Activated B cell treated with CpG ODN at 0.5 μM for 24 hours (primary cell): Measurements from ENCODE around the gene ZSCAN4. TPM values are rescaled to one million over a fixed set of nuclear protein-coding genes. Genes with fewer than 3 reads are reported as not detected.

ENCODE experiments used
- ATAC-seq: fragments of 200-7000 bp; cut with Tn5 transposase; one replicate; pipeline ENCODE4 v1.10.0; 2021; ENCODE audit warnings: low read depth, mild to moderate bottlenecking, moderate library complexity
- CTCF ChIA-PET: fragments of 350-600 bp; sonication (Branson Sonifier 250); formaldehyde crosslinking; loops from one replicate; lab custom pipeline; 2021; ENCODE audit warnings: antibody characterized with exemption; lab: Charles Lee
- POLR2A ChIA-PET: fragments of 350-600 bp; sonication (Branson Sonifier 250); formaldehyde crosslinking; loops from one replicate; lab custom pipeline; 2021; ENCODE audit warnings: antibody characterized with exemption; lab: Charles Lee
- DNase-seq: peaks from one replicate; pipeline ENCODE4 v3.0.0; 2022
- H3K27ac Mint-ChIP-seq: one replicate; pipeline ENCODE4 v1.8.0; 2020; ENCODE audit warnings: mixed read lengths
- H3K27me3 Mint-ChIP-seq: one replicate; pipeline ENCODE4 v1.8.0; 2021; ENCODE audit warnings: mixed read lengths
- H3K36me3 Mint-ChIP-seq: one replicate; pipeline ENCODE4 v1.8.0; 2021; ENCODE audit warnings: low read depth, mixed read lengths
- H3K4me1 Mint-ChIP-seq: one replicate; pipeline ENCODE4 v1.8.0; 2021; ENCODE audit warnings: mixed read lengths
- H3K4me3 Mint-ChIP-seq: one replicate; pipeline ENCODE4 v1.8.0; 2020; ENCODE audit warnings: mild to moderate bottlenecking, mixed read lengths
- H3K9me3 Mint-ChIP-seq: one replicate; pipeline ENCODE4 v1.8.0; 2020; ENCODE audit warnings: mixed read lengths
- CTCF ChIP-seq: fragments of 200-600 bp; IDR thresholded peaks from one replicate; pipeline ENCODE4 v1.8.0; 2022; ENCODE audit warnings: antibody characterized with exemption, mild to moderate bottlenecking
- intact Hi-C: fragments of 100-400 bp; cut with micrococcal nuclease; formaldehyde crosslinking; loops from one replicate; pipeline ENCODE4 v1.15.1; 2024
- total RNA-seq: library from RNA; stranded (reverse); gene quantifications from 2 replicates; pipeline ENCODE4 v1.2.3, GENCODE V29; 2022

ZSCAN4 gene
- total RNA-seq, 1 donor from 2014 or later, result not detected

- H3K36me3 Mint-ChIP-seq, result peaks cover 6% of the 10 kb centered on the region
- no peak overlapping the region for H3K27ac Mint-ChIP-seq
- no peak overlapping the region for H3K4me3 Mint-ChIP-seq
- TF ChIP-seq CTCF, result no peak
- POLR2A ChIA-PET, result no interaction called here
- intact Hi-C loops, result no loop called here
- DNase-seq (no peak), ATAC-seq (no peak)
- H3K4me1 Mint-ChIP-seq, result no peaks in the 10 kb centered on the region
- peaks cover 17% of the 10 kb centered on the region for H3K27me3 Mint-ChIP-seq
- peaks cover 5% of the 10 kb centered on the region for H3K9me3 Mint-ChIP-seq
- CTCF ChIA-PET, result no interaction called here
Observed at GRCh38 chr19:57648331-57649003, 20.3 kb upstream of the ZSCAN4 start.

GRCh38 chr19:57651654-57651996 is 17.1 kb upstream of the ZSCAN4 start:
- intact Hi-C loops, result no loop called here
- Mint-ChIP-seq H3K27ac (no peak overlapping the region), H3K9me3 (peaks cover 11% of the 10 kb centered on the region), H3K4me3 (no peak overlapping the region), H3K36me3 (peaks cover 2% of the 10 kb centered on the region), H3K27me3 (peaks cover 44% of the 10 kb centered on the region), H3K4me1 (no peaks in the 10 kb centered on the region)
- no peak for TF ChIP-seq CTCF
- ChIA-PET CTCF (no interaction called here), POLR2A (no interaction called here)
- DNase-seq (no peak), ATAC-seq (no peak)

GRCh38 chr19:57653689-57654088 is 15.0 kb upstream of the ZSCAN4 start:
- POLR2A ChIA-PET, result no interaction called here
- Mint-ChIP-seq H3K27ac (no peak overlapping the region), H3K36me3 (peaks cover 2% of the 10 kb centered on the region), H3K27me3 (peaks cover 48% of the 10 kb centered on the region), H3K4me3 (no peak overlapping the region), H3K4me1 (no peaks in the 10 kb centered on the region), H3K9me3 (peaks cover 11% of the 10 kb centered on the region)
- CTCF ChIA-PET, result no interaction called here
- intact Hi-C loops, result no loop called here
- ATAC-seq (no peak), DNase-seq (no peak)
- no peak for TF ChIP-seq CTCF

GRCh38 chr19:57655443-57655842 is 13.3 kb upstream of the ZSCAN4 start:
- POLR2A ChIA-PET, result no interaction called here
- intact Hi-C loops, result no loop called here
- ATAC-seq, result no peak
- Mint-ChIP-seq H3K4me1 (no peaks in the 10 kb centered on the region), H3K27me3 (peaks cover 53% of the 10 kb centered on the region), H3K27ac (no peak overlapping the region), H3K9me3 (peaks cover 9% of the 10 kb centered on the region), H3K4me3 (no peak overlapping the region), H3K36me3 (peaks cover 2% of the 10 kb centered on the region)
- no peak for DNase-seq
- CTCF ChIA-PET, result no interaction called here
- no peak for TF ChIP-seq CTCF

- DNase-seq, result no peak
- ATAC-seq, result no peak
- intact Hi-C loops, result no loop called here
- ChIA-PET POLR2A (no interaction called here), CTCF (no interaction called here)
- H3K4me1 Mint-ChIP-seq, result no peaks in the 10 kb centered on the region
- no peak overlapping the region for H3K27ac Mint-ChIP-seq
- peaks cover 55% of the 10 kb centered on the region for H3K27me3 Mint-ChIP-seq
- H3K9me3 Mint-ChIP-seq, result peaks cover 9% of the 10 kb centered on the region
- no peak overlapping the region for H3K4me3 Mint-ChIP-seq
- H3K36me3 Mint-ChIP-seq, result peaks cover 2% of the 10 kb centered on the region
- TF ChIP-seq CTCF, result no peak
Observed at GRCh38 chr19:57656346-57656745, 12.4 kb upstream of the ZSCAN4 start.
